K562 (cell line): Measurements from ENCODE around the gene PARD3. TPM values are rescaled to one million over a fixed set of nuclear protein-coding genes. Genes with fewer than 3 reads are reported as not detected.

Experiments used
- CXXC5 ChIP-seq: fragments of 250-450 bp; sonication (Bioruptor Pico); IDR thresholded peaks from 2 replicates; pipeline ENCODE4 v1.8.0; 2022; ENCODE audit warnings: inconsistent platforms, mild to moderate bottlenecking, moderate library complexity
- L3MBTL2 ChIP-seq: fragments of 450-650 bp; IDR thresholded peaks from 2 replicates; pipeline ENCODE4 v1.6.1; 2016; ENCODE audit warnings: mild to moderate bottlenecking, moderate library complexity
- PKNOX1 ChIP-seq: fragments of 450-650 bp; IDR thresholded peaks from 2 replicates; pipeline ENCODE4 v1.6.1; 2016
- RERE ChIP-seq: sonication (generic); formaldehyde crosslinking; IDR thresholded peaks from 2 replicates; pipeline ENCODE4 v1.8.0; 2023; ENCODE audit warnings: missing genetic modification reagents, mild to moderate bottlenecking, borderline replicate concordance
- SLC30A9 ChIP-seq: fragments of 250-450 bp; sonication (Bioruptor Pico); IDR thresholded peaks from 2 replicates; pipeline ENCODE4 v1.8.0; 2022; ENCODE audit warnings: mild to moderate bottlenecking, moderate library complexity
- SMARCA5 ChIP-seq: fragments of 450-650 bp; IDR thresholded peaks from 2 replicates; pipeline ENCODE4 v1.6.1; 2016
- ZNF431 ChIP-seq: sonication (generic); formaldehyde crosslinking; IDR thresholded peaks from 2 replicates; pipeline ENCODE4 v1.8.0; 2022; ENCODE audit warnings: mild to moderate bottlenecking, missing genetic modification reagents
- ZNF592 ChIP-seq: fragments of 450-650 bp; IDR thresholded peaks from 2 replicates; pipeline ENCODE4 v1.6.1; 2017; ENCODE audit warnings: antibody characterized with exemption, mild to moderate bottlenecking
- ZNF766 ChIP-seq: fragments of 200-800 bp; sonication (Bioruptor generic); conservative IDR thresholded peaks from 2 replicates; pipeline ENCODE4 v1.6.1; 2016; ENCODE audit warnings: missing genetic modification characterization, missing compliant biosample characterization
- polyA plus RNA-seq, 8 experiments: library from polyadenylated mRNA; depleted of rRNA in 4 of 8; stranded (reverse) in 5 of 8; unstranded in 3 of 8; fragments of >200 nt; fragmentation: Nextera tagmentation in 2 of 8; fragmentation: Illumina TruSeq in 1 of 8; extraction: Ambion mirVana in 2 of 8; extraction: Trizol in 1 of 8; gene quantifications; 2 replicates each; pipeline versions ENCODE4 v1.2.1 to v1.2.3, GENCODE V29; 2011 to 2014; ENCODE audit warnings: inconsistent platforms in 1 of 8, missing spikeins in 1 of 8
- total RNA-seq, 7 experiments: library from RNA; depleted of rRNA in 6 of 7; stranded (reverse); fragments of >200 nt in 6 of 7; fragmentation: Illumina TruSeq in 2 of 7; extraction: Trizol in 2 of 7; gene quantifications; 2 replicates each; pipeline versions ENCODE4 v1.2.1 to v1.2.3, GENCODE V29; 2011 to 2021; ENCODE audit warnings: low replicate concordance in 1 of 7

PARD3 gene
- total and polyA plus RNA-seq, 9 of the 15 experiments (the other 6 are each of a cell fraction or from before 2014, with no cell fraction given) = 2.7 to 11.7 (median 7.7) TPM

DNA sequence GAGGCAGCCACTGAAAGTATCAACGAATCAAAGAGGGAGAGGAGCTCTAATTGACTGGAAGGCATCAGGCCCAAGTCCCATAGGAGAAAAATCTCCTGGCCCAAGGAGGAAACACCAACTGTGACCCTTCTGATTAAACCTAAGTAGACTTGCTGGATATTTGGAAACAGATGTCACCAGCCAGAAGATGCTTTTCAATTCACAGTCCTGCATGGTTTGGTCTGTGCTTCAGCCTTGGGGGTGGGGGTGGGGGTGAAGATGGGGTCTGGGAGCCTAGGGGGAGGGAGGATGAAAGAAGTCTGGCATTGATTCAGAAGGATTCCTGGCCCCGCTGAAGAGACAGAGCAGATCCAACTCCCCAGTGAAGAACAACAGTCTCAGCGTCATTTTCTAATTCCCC, 623.7 kb downstream of the PARD3 start (continued):
- TF ChIP-seq RERE (CRISPR knock-in tag) (no peak), L3MBTL2 (no peak), SLC30A9 (CRISPR knock-in tag) (no peak), CXXC5 (no peak), SMARCA5 (no peak), ZNF766 (CRISPR knock-in tag) (no peak), ZNF592 (no peak), PKNOX1 (no peak), ZNF431 (CRISPR knock-in tag) (no peak)
- TF ChIP-seq, all 486 proteins: peak for 0
